NCI-H1694 (cell line): ENCODE data around the gene GLDC.

Experiments used
- DNase-seq: peaks from one replicate; lab custom pipeline; 2025; lab: John Stamatoyannopoulos, UW

Gene GLDC

DNA sequence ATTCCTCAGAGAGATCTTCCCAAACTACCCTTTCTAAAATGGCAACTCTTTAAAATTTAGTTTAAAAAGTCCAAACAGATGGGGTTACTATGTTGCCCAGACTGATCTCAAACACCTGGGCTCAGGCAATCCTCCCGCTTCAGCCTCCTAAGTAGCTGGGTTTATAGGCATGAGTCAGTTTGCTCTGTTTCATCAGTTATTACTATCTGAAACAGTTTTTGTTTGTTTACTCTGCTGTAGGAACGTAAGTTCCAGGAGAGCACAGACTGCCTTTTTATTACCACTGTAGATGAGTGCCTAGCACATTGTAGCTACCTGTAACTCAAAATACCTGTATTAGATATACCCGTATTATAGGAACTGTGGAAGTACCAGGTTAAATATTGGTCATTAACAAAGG lies 143.1 kb downstream of the GLDC start:
- DNase-seq: no peak

DNA sequence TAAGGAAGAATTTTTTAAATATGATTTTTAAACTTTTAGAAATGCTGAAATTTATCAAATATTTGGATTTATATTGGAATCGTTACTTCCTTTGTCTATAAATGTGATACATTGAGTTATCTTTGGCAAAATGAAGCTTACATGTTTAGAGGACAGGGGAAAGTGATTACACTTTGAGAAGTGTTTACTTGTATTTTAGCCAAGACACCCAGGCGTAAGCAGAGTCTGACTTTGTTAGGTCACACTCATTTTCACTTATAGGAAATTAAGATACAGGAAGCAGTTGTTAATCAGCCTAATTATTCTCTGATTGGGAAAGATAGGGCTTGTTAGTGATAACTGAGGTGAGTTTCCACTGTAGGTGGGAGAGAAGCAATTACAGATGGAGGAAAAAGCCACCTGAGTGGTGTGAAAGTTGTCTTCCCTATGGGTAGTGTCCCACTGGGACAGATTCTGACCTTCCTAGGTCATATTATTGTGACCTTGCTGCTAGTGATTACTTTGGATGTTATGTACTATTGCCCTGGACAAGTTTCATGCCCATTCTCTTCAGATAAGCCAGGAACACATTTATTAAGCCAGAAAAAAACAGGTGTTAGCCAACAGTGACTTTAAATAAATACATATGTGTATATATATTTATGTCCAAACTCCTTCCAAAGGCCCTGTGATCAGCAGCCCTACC lies 143.9 kb downstream of the GLDC start:
- no peak for DNase-seq

DNA sequence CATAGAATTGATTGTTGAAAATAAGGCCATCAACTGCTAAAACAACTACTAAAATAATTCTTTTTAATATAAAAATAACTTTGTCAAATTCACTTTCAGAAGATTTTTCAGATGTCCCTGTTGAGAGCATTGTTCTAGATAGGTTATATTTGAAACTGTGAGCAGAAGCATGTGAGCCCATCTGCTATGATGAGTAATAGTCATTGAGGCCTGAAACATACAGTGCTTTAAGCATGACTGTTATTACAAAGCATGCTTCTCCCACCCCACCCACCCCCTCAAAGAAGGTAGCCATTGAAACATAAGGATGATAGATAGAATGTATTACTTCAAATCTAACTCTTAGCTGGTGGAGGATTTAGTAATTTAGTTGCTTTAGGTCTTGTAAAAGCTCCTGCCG lies 146.5 kb downstream of the GLDC start:
- no peak for DNase-seq

DNA sequence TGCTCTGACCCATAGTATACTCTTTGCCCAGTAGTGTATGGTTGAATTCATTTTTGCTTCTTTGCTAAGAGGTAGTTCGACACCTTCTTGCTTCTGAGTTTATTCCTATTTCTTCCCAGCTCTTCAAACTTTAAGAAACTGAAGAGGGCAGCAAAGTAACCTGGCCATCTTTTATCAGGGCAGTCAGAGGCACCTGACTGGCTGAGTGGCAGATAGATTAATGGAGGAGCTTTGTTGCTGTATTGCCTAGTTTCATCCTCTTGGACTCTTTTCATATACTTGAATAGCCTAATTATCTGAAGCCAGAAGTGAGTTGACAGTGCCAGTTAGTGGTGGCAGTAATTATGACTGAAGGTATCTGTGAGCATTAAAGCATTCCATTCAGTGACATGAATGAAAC lies 150.1 kb downstream of the GLDC start:
- DNase-seq: no peak

DNA sequence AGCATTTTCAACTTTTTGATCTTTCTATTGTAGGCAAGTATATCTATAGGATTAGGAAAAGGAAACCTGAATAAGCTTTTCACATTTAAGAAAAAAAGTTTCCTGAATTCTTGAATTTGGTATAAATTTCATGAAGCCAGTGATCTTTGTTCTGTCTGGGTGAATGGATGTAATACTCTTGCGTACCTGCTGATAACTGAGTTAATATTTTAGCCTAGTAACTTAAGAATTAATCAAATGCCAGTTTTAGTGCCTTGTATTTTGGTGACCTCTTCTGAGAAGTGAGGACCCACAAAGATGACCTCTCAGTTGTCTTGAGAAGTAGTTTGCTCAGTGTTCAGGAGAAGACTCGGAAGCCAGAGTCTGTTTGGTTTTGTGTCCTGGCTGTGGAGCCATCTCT lies 154.7 kb downstream of the GLDC start:
- no peak for DNase-seq

DNA sequence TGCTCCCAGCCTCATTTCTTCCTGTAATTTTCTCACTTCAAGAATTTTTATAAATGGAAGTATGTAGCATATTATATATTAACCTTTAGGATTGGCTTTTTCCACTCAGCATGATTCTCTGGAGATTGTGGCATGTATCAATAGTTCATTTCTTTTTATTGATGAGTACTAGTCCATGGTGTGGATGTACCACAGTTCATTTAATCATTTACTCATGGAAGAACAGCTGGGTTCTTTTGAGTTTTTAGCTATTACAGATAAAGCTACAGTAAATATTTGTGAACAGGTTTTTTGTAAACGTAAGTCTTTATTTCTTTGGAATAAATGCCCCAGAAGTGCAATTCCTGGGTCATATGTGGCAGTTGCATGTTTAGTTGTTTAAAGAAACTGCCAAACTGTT lies 156.4 kb downstream of the GLDC start:
- no peak for DNase-seq

DNA sequence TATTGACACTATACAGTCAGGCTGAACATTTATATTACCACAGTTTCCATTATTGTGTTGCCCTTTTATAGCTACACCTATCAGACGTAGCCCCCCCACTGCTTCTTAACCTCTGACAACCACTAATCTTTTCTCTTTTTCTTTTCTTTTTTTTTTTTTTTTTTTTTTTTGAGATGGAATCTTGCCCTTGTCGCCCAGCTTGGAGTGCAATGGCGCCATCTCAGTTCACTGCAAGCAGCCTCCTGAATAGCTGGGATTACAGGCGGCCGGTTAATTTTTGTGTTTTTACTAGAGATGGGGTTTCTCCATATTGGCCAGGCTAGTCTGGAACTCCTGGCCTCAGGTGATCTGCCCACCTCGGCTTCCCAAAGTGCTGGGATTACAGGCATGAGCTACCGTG lies 157.1 kb downstream of the GLDC start:
- no peak for DNase-seq

DNA sequence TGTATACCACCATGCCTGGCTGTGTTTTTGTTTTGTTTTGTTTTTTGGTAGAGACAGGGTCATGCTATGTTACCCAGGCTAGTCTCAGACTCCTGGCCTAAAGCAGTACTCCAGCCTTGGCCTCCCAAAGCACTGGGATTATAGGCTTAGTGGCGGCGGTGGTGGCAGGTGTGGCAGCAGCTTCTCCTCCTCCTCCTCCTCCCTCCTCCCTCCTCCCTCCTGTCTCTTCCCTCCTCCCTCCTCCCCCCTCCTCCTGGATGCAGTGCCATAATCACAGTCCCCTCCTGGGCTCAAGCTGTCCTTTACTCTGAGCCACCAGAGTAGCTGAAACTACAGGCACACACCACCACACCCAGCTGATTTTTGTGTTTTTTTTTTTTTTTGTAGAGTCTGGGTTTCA lies 161.3 kb downstream of the GLDC start:
- no peak for DNase-seq
